ENCODE results near the gene ERG28. TPM values are rescaled to one million over a fixed set of nuclear protein-coding genes. Genes with fewer than 3 reads are reported as not detected.

ERG28 gene
- total RNA-seq, 5 donors from 2014 or later (not counting 1 experiment from before 2014, with no cell fraction given): 9.8 to 14.4 (median 12.3) TPM

DNA sequence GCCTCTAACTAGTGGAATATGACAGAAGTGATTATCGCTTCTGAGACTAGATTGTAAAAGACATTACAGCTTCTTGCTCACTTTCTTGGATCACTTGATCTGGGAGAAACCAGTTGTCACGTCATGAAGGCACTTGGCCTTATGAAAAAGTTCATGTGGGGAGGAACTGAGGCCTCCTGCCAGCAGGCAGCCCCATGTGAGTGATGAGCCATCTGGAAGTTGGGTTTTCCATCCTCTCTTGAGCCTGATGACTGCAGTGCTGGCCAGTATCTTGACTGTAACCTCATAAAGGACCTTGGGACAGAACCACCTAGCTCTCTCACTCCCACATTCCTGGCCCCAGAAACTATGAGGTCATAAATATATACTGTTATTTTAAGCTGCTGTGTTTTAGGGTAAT lies 28.3 kb upstream of the ERG28 start:
- ATAC-seq (replicated peaks in 1 of 4): no peak
- H3K9me3 Mint-ChIP-seq: peaks cover 0 to 4% (median 0%) of the 10 kb centered on the region in 3 donors
- no peak overlapping the region for H3K27ac ChIP-seq (ENCODE audit: low read length)
- DNase-seq: no peak
- H3K36me3 Mint-ChIP-seq: peaks cover 66% of the 10 kb centered on the region
- no peaks in the 10 kb centered on the region for H3K4me1 ChIP-seq (ENCODE audit: control insufficient read depth in 1 of 2, extremely low read depth in 1 of 2, insufficient read depth in 2 of 2, low read length in 2 of 2)
- H3K4me3 Mint-ChIP-seq: no peak overlapping the region
- H3K27me3 Mint-ChIP-seq: no peaks in the 10 kb centered on the region
- WGBS (ENCODE audit: insufficient coverage): 100% methylated on average over 2 of the region's 2 CpGs
- H3K27me3 ChIP-seq (replicated peaks in 1 of 2; ENCODE audit: control insufficient read depth in 2 of 2, extremely low read depth in 1 of 2, insufficient read depth in 2 of 2, low read length in 1 of 2): no peaks in the 10 kb centered on the region
- ChIA-PET CTCF (interaction anchor here in 1 of 2 donors (0.6 kb wide), 1 partner anchor 32 kb away, joined by 3 read pairs; no protein-coding TSS in a partner anchor), POLR2A (no interaction called here)
- peaks cover 9 to 17% of the 10 kb centered on the region in 2 donors for H3K36me3 ChIP-seq (ENCODE audit: control insufficient read depth in 2 of 2, extremely low read depth in 1 of 2, insufficient read depth in 1 of 2, low read length in 1 of 2)
- no peak overlapping the region for H3K4me3 ChIP-seq (ENCODE audit: control insufficient read depth in 1 of 2, extremely low read depth in 1 of 2, low read length in 1 of 2)
- H3K9me3 ChIP-seq: no peaks in the 10 kb centered on the region
- no peaks in the 10 kb centered on the region for H3K4me1 Mint-ChIP-seq
- no peak overlapping the region for H3K27ac Mint-ChIP-seq

DNA sequence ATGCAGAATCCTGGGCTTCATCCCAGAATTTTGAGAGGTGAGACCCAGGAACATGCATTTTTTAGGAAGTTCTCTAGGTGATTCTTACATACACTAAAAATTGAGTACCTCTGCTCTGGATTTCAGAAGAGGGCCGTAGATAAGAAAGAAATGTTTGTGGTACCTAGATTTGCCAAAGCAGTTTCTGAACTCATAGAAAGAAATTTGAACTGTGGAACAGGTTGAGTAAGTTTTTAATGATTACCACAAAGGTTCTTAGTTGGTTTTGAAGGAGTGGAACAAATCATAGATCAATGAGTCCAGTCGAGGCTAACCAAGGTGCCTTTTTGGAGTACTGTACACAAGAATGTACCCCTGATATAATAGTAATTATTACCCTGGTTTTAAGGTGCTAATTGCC lies 25.2 kb upstream of the ERG28 start:
- Mint-ChIP-seq H3K27ac (no peak overlapping the region), H3K27me3 (no peaks in the 10 kb centered on the region), H3K4me1 (no peaks in the 10 kb centered on the region), H3K4me3 (no peak overlapping the region), H3K9me3 (no peaks in the 10 kb centered on the region), H3K36me3 (peaks cover 65% of the 10 kb centered on the region)
- ATAC-seq (replicated peaks in 1 of 4) (no peak), DNase-seq (no peak)
- Histone ChIP-seq H3K4me1 (ENCODE audit: control insufficient read depth in 1 of 2, extremely low read depth in 1 of 2, insufficient read depth in 2 of 2, low read length in 2 of 2) (no peaks in the 10 kb centered on the region), H3K36me3 (ENCODE audit: control insufficient read depth in 2 of 2, extremely low read depth in 1 of 2, insufficient read depth in 1 of 2, low read length in 1 of 2) (peaks cover 3 to 25% of the 10 kb centered on the region in 2 donors), H3K9me3 (no peaks in the 10 kb centered on the region), H3K27ac (ENCODE audit: low read length) (no peak overlapping the region), H3K27me3 (replicated peaks in 1 of 2; ENCODE audit: control insufficient read depth in 2 of 2, extremely low read depth in 1 of 2, insufficient read depth in 2 of 2, low read length in 1 of 2) (no peaks in the 10 kb centered on the region), H3K4me3 (ENCODE audit: control insufficient read depth in 1 of 2, extremely low read depth in 1 of 2, low read length in 1 of 2) (no peak overlapping the region)
- WGBS (ENCODE audit: insufficient coverage): no CpG with 5 or more reads among the region's 2 CpGs
- POLR2A ChIA-PET: no interaction called here
- CTCF ChIA-PET: no interaction called here

DNA sequence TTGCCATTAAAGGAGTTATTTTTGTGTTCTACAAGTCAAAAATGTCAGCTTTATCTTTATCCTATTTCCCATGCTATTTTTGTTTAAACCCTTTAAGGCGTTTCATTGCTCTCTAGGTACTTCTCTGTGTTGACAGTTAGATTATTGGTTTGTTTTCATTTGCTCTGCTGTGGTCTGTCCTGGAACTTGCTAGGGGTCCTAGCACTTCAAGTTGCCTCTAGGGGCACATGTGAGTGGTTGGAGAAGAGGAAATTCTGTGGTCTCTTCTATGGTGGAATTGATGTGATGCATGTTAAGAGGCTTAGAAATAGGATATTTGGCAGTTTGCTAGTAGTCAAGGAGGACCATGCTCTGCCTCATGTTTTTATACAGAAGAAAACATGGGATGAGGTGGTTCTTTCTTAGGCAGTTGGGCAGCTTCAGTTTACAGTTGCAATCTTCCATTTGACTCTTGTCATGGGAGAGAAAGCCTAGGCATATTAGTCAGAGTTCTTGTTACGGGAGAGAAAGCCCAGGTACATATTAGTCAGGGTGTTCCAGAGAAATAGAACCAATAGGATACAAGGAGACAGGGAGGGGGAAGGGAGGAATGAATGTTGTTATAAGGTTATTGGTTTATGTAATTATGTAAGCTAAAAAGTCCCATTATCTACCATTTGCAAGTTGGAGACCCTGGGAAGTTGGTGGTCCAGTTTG lies 14.7 kb upstream of the ERG28 start:
- Mint-ChIP-seq H3K4me1 (peaks cover 0 to 1% (median 0%) of the 10 kb centered on the region in 3 donors), H3K4me3 (no peak overlapping the region), H3K27me3 (no peaks in the 10 kb centered on the region), H3K36me3 (peaks cover 53% of the 10 kb centered on the region), H3K9me3 (peaks cover 0 to 4% (median 2%) of the 10 kb centered on the region in 3 donors), H3K27ac (no peak overlapping the region)
- Histone ChIP-seq H3K27ac (ENCODE audit: low read length) (no peak overlapping the region), H3K36me3 (ENCODE audit: control insufficient read depth in 2 of 2, extremely low read depth in 1 of 2, insufficient read depth in 1 of 2, low read length in 1 of 2) (peaks cover 0 to 7% of the 10 kb centered on the region in 2 donors), H3K27me3 (replicated peaks in 1 of 2; ENCODE audit: control insufficient read depth in 2 of 2, extremely low read depth in 1 of 2, insufficient read depth in 2 of 2, low read length in 1 of 2) (no peaks in the 10 kb centered on the region), H3K4me1 (ENCODE audit: control insufficient read depth in 1 of 2, extremely low read depth in 1 of 2, insufficient read depth in 2 of 2, low read length in 2 of 2) (no peaks in the 10 kb centered on the region), H3K4me3 (ENCODE audit: control insufficient read depth in 1 of 2, extremely low read depth in 1 of 2, low read length in 1 of 2) (no peak overlapping the region), H3K9me3 (no peaks in the 10 kb centered on the region)
- CTCF ChIA-PET: interaction anchor here in 1 of 2 donors (0.6 kb wide), 1 partner anchor 138 kb away, joined by 3 read pairs; no protein-coding TSS in a partner anchor
- DNase-seq: no peak
- no peak for ATAC-seq (replicated peaks in 1 of 4)
- POLR2A ChIA-PET: no interaction called here
- WGBS (ENCODE audit: insufficient coverage): 100% methylated on average over 2 of the region's 2 CpGs

DNA sequence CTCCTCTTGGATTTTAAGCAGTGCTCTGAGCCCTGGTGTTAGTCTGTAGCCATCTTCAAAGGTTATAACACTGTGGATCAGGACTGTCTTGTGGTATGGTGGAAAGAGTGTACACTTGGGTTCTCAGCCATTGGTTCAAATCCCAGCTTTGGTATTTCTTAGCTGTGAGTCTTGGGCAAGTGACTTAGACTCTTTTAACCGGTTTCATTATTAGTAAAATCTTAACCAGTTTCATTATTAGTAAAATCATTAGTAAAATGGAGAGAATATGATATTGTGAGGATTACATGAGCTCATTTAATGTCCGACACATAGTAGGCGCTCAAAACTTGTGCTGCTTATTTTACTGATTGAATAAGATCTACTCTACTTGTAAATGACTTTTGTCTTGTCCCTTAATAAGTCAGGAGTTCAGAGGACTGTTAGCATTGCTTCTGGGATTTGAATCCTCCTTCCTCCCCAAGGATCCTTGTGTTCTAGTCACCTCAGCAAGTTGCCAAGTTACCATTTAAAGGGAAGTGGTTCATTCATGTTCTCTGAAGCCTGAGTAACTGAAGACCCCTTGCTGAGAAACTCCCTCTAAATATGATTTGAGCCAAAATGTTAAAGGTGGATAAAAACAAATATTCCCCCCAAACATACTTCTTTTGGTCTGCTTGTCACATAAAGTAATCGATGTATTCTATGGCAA lies 12.8 kb upstream of the ERG28 start:
- no peak overlapping the region for H3K27ac Mint-ChIP-seq
- H3K9me3 Mint-ChIP-seq: peaks cover 0 to 4% (median 2%) of the 10 kb centered on the region in 3 donors
- ChIA-PET POLR2A (interaction anchor here in 1 of 2 donors (0.7 kb wide), 1 partner anchor 18 kb away, joined by 7 read pairs; no protein-coding TSS in a partner anchor), CTCF (interaction anchor here in 1 of 2 donors (0.9 to 1.0 kb wide), 2 partner anchors 19 to 36 kb away, joined by 3 to 4 read pairs; no protein-coding TSS in a partner anchor)
- H3K4me3 Mint-ChIP-seq: no peak overlapping the region
- peaks cover 62% of the 10 kb centered on the region for H3K36me3 Mint-ChIP-seq
- Histone ChIP-seq H3K27ac (ENCODE audit: low read length) (no peak overlapping the region), H3K9me3 (no peaks in the 10 kb centered on the region), H3K4me3 (ENCODE audit: control insufficient read depth in 1 of 2, extremely low read depth in 1 of 2, low read length in 1 of 2) (no peak overlapping the region), H3K4me1 (ENCODE audit: control insufficient read depth in 1 of 2, extremely low read depth in 1 of 2, insufficient read depth in 2 of 2, low read length in 2 of 2) (no peaks in the 10 kb centered on the region), H3K36me3 (ENCODE audit: control insufficient read depth in 2 of 2, extremely low read depth in 1 of 2, insufficient read depth in 1 of 2, low read length in 1 of 2) (peaks cover 0 to 15% of the 10 kb centered on the region in 2 donors), H3K27me3 (replicated peaks in 1 of 2; ENCODE audit: control insufficient read depth in 2 of 2, extremely low read depth in 1 of 2, insufficient read depth in 2 of 2, low read length in 1 of 2) (no peaks in the 10 kb centered on the region)
- H3K27me3 Mint-ChIP-seq: no peaks in the 10 kb centered on the region
- no CpG with 5 or more reads among the region's 4 CpGs for WGBS (ENCODE audit: insufficient coverage)
- H3K4me1 Mint-ChIP-seq: peaks cover 0 to 1% (median 0%) of the 10 kb centered on the region in 3 donors
- DNase-seq (no peak), ATAC-seq (replicated peaks in 1 of 4) (no peak)

DNA sequence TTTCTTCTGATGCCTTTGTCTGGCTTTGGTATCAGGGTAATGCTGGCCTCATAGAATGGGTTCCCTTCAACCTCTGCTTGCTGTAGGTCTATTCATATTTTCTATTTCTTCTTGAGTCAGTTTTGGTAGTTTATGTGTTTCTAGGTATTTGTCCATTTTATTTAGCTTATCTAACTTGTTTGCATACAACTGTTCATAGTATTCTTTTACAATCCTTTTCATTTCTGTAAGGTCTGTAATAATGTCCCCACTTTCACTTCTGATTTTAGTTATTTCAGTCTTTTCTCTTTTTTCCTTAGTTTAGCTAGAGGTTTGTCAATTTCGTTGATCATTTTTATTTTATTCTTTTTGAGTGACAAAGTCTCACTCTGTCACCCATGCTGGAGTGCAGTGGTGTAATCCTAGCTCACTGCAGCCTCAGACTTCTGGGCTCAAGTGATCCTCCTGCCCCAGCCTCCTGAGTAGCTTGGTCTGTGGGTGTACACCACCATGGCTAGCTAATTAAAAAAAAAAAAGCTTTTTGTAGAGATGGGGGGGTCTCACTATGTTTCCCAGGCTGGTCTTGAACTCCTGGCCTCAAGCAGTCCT lies 12.0 kb upstream of the ERG28 start:
- ChIA-PET POLR2A (interaction anchor here (0.6 to 0.7 kb wide), 2 partner anchors 9 to 17 kb away, joined by 4 to 7 read pairs; no protein-coding TSS in a partner anchor), CTCF (interaction anchor here in 1 of 2 donors (0.9 to 1.0 kb wide), 2 partner anchors 18 to 37 kb away, joined by 3 to 4 read pairs; no protein-coding TSS in a partner anchor)
- H3K4me3 Mint-ChIP-seq: no peak overlapping the region
- H3K36me3 ChIP-seq (ENCODE audit: control insufficient read depth in 2 of 2, extremely low read depth in 1 of 2, insufficient read depth in 1 of 2, low read length in 1 of 2): peaks cover 0 to 15% of the 10 kb centered on the region in 2 donors
- H3K27me3 Mint-ChIP-seq: no peaks in the 10 kb centered on the region
- H3K27ac ChIP-seq (ENCODE audit: low read length): no peak overlapping the region
- H3K4me1 Mint-ChIP-seq: peaks cover 0 to 1% (median 0%) of the 10 kb centered on the region in 3 donors
- H3K9me3 Mint-ChIP-seq: peaks cover 0 to 4% (median 2%) of the 10 kb centered on the region in 3 donors
- H3K36me3 Mint-ChIP-seq: peaks cover 61% of the 10 kb centered on the region
- H3K9me3 ChIP-seq: no peaks in the 10 kb centered on the region
- H3K27ac Mint-ChIP-seq: no peak overlapping the region
- H3K4me3 ChIP-seq (ENCODE audit: control insufficient read depth in 1 of 2, extremely low read depth in 1 of 2, low read length in 1 of 2): no peak overlapping the region
- H3K4me1 ChIP-seq (ENCODE audit: control insufficient read depth in 1 of 2, extremely low read depth in 1 of 2, insufficient read depth in 2 of 2, low read length in 2 of 2): no peaks in the 10 kb centered on the region
- WGBS (ENCODE audit: insufficient coverage): no CpG with 5 or more reads among the region's 1 CpG
- no peak for DNase-seq
- ATAC-seq (replicated peaks in 1 of 4): no peak
- H3K27me3 ChIP-seq (replicated peaks in 1 of 2; ENCODE audit: control insufficient read depth in 2 of 2, extremely low read depth in 1 of 2, insufficient read depth in 2 of 2, low read length in 1 of 2): no peaks in the 10 kb centered on the region

DNA sequence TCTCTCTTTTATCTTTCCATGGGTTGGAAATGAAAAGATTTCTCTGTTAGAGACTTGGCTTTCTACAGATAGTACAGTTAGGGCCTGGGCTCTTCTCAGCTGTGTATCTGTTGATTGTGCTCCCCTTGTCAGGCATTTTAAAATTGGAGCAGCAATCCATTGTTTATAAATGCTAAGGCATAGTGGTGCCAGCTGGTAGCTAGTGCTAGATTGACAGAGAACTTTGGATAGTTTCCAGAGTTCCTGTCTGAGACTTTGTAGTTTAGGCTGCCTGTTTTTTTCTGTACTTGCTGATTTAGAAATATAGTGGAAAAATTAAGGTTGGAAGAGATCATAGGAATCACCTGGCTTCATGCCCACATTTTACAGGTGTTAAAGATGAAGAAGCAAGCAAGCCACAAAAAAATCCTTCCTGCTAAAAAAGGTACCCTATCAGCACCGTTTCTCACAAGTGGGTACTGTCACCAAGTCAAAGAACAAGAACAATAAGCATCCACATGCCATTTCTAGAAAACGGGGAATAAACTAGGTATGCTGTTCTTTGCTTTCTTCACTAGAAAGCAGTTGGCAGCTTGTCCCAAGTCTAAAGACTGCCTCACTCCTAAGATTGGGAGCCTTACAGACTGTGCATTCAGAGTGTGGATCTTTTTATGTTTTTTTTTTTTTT lies 6.6 kb upstream of the ERG28 start:
- Histone ChIP-seq H3K4me3 (ENCODE audit: control insufficient read depth in 1 of 2, extremely low read depth in 1 of 2, low read length in 1 of 2) (no peak overlapping the region), H3K36me3 (ENCODE audit: control insufficient read depth in 2 of 2, extremely low read depth in 1 of 2, insufficient read depth in 1 of 2, low read length in 1 of 2) (peaks cover 0 to 10% of the 10 kb centered on the region in 2 donors), H3K27me3 (replicated peaks in 1 of 2; ENCODE audit: control insufficient read depth in 2 of 2, extremely low read depth in 1 of 2, insufficient read depth in 2 of 2, low read length in 1 of 2) (no peaks in the 10 kb centered on the region), H3K9me3 (no peaks in the 10 kb centered on the region), H3K4me1 (ENCODE audit: control insufficient read depth in 1 of 2, extremely low read depth in 1 of 2, insufficient read depth in 2 of 2, low read length in 2 of 2) (peaks cover 0 to under 1% of the 10 kb centered on the region in 2 experiments), H3K27ac (ENCODE audit: low read length) (no peak overlapping the region)
- no peak for ATAC-seq (replicated peaks in 1 of 4)
- H3K36me3 Mint-ChIP-seq: peaks cover 47% of the 10 kb centered on the region
- POLR2A ChIA-PET: no interaction called here
- no peak for DNase-seq
- 83% methylated on average over 1 of the region's 2 CpGs for WGBS (ENCODE audit: insufficient coverage)
- H3K9me3 Mint-ChIP-seq: no peaks in the 10 kb centered on the region
- no peaks in the 10 kb centered on the region for H3K27me3 Mint-ChIP-seq
- H3K4me3 Mint-ChIP-seq: no peak overlapping the region
- H3K27ac Mint-ChIP-seq: no peak overlapping the region
- CTCF ChIA-PET: interaction anchor here in 1 of 2 donors (1.4 to 2.0 kb wide), 2 partner anchors 9 to 11 kb away, joined by 5 to 7 read pairs; no protein-coding TSS in a partner anchor
- peaks cover 0 to 6% (median 6%) of the 10 kb centered on the region in 3 donors for H3K4me1 Mint-ChIP-seq
